Measurements from ENCODE around the gene MYO1E.

- TF ChIP-seq POLR2A (IDR thresholded peaks at IDR 0.05): no peak
- TF ChIP-seq CTCF (IDR thresholded peaks at IDR 0.05): no peak
- TF ChIP-seq POLR2AphosphoS5 (IDR thresholded peaks at IDR 0.05): peak in 2 of 3 donors; percentile 22 to 37
Observed at GRCh38 chr15:59190291-59190690, 182.4 kb downstream of the MYO1E start.

Measured in transverse colon (tissue), 4 donors.